NAMALWA (cell line): ENCODE measurements around the gene GNGT2.

Source experiments
- DNase-seq: peaks from one replicate; pipeline ENCODE4 v3.0.0-alpha.2; 2015; ENCODE audit warnings: low spot score

The GNGT2 gene

GRCh38 chr17:49168706-49169105 is 41.7 kb downstream of the GNGT2 start:
- DNase-seq: no peak

GRCh38 chr17:49165143-49165542 is 45.2 kb downstream of the GNGT2 start:
- DNase-seq: no peak

- DNase-seq: no peak
Measured at GRCh38 chr17:49162866-49163265, 47.5 kb downstream of the GNGT2 start.

- no peak for DNase-seq
Measured at GRCh38 chr17:49157784-49158183, 52.6 kb downstream of the GNGT2 start.

GRCh38 chr17:49156256-49156655 is 54.1 kb downstream of the GNGT2 start:
- no peak for DNase-seq
